ENCODE measurements around the gene MAGT1. TPM values are rescaled to one million over a fixed set of nuclear protein-coding genes. Genes with fewer than 3 reads are reported as not detected.
"Not testable (repeated sequence)": the region's sequence is repeated elsewhere in the genome, so short reads cannot be mapped to it uniquely, and the experiment has no call there.

The MAGT1 gene
- polyA plus RNA-seq (2011; rRNA removed) (74.4 and 92.7 TPM in 2 replicates), polyA minus RNA-seq (2011; rRNA and poly(A)+ RNA removed) (81.7 and 95.2 TPM in 2 replicates)

GRCh38 chrX:77894921-77895886 is at the start of gene MAGT1:
Gene MAGT1, minus strand, starts transcription at chrX:77895435. Its CDS starts 25 bp downstream, at chrX:77895410.
- TF ChIP-seq, protein P1, sequence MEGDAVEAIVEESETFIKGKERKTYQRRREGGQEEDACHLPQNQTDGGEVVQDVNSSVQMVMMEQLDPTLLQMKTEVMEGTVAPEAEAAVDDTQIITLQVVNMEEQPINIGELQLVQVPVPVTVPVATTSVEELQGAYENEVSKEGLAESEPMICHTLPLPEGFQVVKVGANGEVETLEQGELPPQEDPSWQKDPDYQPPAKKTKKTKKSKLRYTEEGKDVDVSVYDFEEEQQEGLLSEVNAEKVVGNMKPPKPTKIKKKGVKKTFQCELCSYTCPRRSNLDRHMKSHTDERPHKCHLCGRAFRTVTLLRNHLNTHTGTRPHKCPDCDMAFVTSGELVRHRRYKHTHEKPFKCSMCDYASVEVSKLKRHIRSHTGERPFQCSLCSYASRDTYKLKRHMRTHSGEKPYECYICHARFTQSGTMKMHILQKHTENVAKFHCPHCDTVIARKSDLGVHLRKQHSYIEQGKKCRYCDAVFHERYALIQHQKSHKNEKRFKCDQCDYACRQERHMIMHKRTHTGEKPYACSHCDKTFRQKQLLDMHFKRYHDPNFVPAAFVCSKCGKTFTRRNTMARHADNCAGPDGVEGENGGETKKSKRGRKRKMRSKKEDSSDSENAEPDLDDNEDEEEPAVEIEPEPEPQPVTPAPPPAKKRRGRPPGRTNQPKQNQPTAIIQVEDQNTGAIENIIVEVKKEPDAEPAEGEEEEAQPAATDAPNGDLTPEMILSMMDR (IDR thresholded peaks at IDR 0.05; ENCODE audit: low read depth, low read length), result no peak
- ChIA-PET CTCF (no interaction called here), POLR2A (interaction anchor here (0.6 kb wide), 1 partner anchor 123 kb away, joined by 4 read pairs; no protein-coding TSS in a partner anchor)
- Histone ChIP-seq H3K4me3 (ENCODE audit: low read depth, low read length) (peak within 1 kb of the TSS; percentile 89), H3K27ac (ENCODE audit: low read depth, low read length) (peak within 1 kb of the TSS; percentile 90), H3K9me3 (ENCODE audit: control insufficient read depth, insufficient read depth, low read length) (no peaks in the 10 kb centered on the region), H3K27me3 (ENCODE audit: control insufficient read depth, insufficient read depth, low read length) (no peaks in the 10 kb centered on the region)
- peak; percentile 89 for DNase-seq (ENCODE audit: low read depth, low spot score)

GRCh38 chrX:77945031-77945430 is 49.8 kb upstream of the MAGT1 start:
- H3K27me3 ChIP-seq (ENCODE audit: control insufficient read depth, insufficient read depth, low read length); H3K9me3 ChIP-seq (ENCODE audit: control insufficient read depth, insufficient read depth, low read length); H3K27ac ChIP-seq (ENCODE audit: low read depth, low read length); POLR2A ChIA-PET; DNase-seq (ENCODE audit: low read depth, low spot score); CTCF ChIA-PET; H3K4me3 ChIP-seq (ENCODE audit: low read depth, low read length): not testable (repeated sequence)

GRCh38 chrX:77938083-77938680 is 42.9 kb upstream of the MAGT1 start:
- Histone ChIP-seq H3K4me3 (ENCODE audit: low read depth, low read length) (no peak overlapping the region), H3K27ac (ENCODE audit: low read depth, low read length) (no peak overlapping the region), H3K27me3 (ENCODE audit: control insufficient read depth, insufficient read depth, low read length) (no peaks in the 10 kb centered on the region), H3K9me3 (ENCODE audit: control insufficient read depth, insufficient read depth, low read length) (no peaks in the 10 kb centered on the region)
- DNase-seq (ENCODE audit: low read depth, low spot score), result no peak
- ChIA-PET POLR2A (no interaction called here), CTCF (no interaction called here)
- TF ChIP-seq, protein P1 (IDR thresholded peaks at IDR 0.05; ENCODE audit: low read depth, low read length), result no peak

GRCh38 chrX:77937291-77937690 is 42.1 kb upstream of the MAGT1 start:
- ChIA-PET CTCF (no interaction called here), POLR2A (no interaction called here)
- Histone ChIP-seq H3K27ac (ENCODE audit: low read depth, low read length) (peak overlapping the region; percentile 57), H3K4me3 (ENCODE audit: low read depth, low read length) (no peak overlapping the region), H3K27me3 (ENCODE audit: control insufficient read depth, insufficient read depth, low read length) (no peaks in the 10 kb centered on the region), H3K9me3 (ENCODE audit: control insufficient read depth, insufficient read depth, low read length) (no peaks in the 10 kb centered on the region)
- TF ChIP-seq, protein P1 (IDR thresholded peaks at IDR 0.05; ENCODE audit: low read depth, low read length), result no peak
- peak; percentile 18 for DNase-seq (ENCODE audit: low read depth, low spot score)

DNA sequence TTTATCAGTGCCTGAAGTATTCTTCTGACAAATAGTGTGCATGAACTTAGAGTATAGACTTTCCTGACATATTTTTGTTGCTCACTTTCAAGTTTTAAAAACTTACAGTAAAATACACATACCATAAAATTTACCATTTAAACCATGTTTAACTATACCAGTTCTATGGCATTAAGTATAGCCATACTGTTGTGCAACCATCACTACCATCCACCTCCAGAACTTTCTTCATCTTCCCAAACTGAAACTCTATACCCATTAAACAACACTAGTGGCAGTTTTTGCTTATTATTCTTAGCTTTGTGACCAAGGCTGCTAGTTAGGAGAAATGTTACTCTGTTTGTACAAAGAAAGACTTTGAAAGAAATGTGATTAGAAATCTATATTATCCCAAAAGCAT is 41.1 kb upstream of the MAGT1 start:
- POLR2A ChIA-PET, result no interaction called here
- DNase-seq (ENCODE audit: low read depth, low spot score), result no peak
- H3K9me3 ChIP-seq (ENCODE audit: control insufficient read depth, insufficient read depth, low read length), result no peaks in the 10 kb centered on the region
- H3K4me3 ChIP-seq (ENCODE audit: low read depth, low read length), result no peak overlapping the region
- TF ChIP-seq, protein P1 (IDR thresholded peaks at IDR 0.05; ENCODE audit: low read depth, low read length), result no peak
- H3K27ac ChIP-seq (ENCODE audit: low read depth, low read length), result no peak overlapping the region
- CTCF ChIA-PET, result no interaction called here
- no peaks in the 10 kb centered on the region for H3K27me3 ChIP-seq (ENCODE audit: control insufficient read depth, insufficient read depth, low read length)

All from AG04450 (cell line).